T-cell (primary cell): ENCODE data around the gene SYT15. TPM values are rescaled to one million over a fixed set of nuclear protein-coding genes. Genes with fewer than 3 reads are reported as not detected.
A peak's percentile ranks its signal among the peaks of the same experiment; 100 is the strongest.
"Not testable (repeated sequence)": the region's sequence is repeated elsewhere in the genome, so short reads cannot be mapped to it uniquely, and the experiment has no call there.

Experiments used
- ATAC-seq, 4 experiments: fragments of 200-7000 bp in 3 of 4; fragments of 150-1000 bp in 1 of 4; cut with Tn5 transposase; replicated peaks in 1 of 4; 1 replicate in 3 of 4; 2 replicates in 1 of 4; pipeline ENCODE4 v1.10.0; 2021; ENCODE audit warnings: moderate library complexity in 3 of 4, mild to moderate bottlenecking in 2 of 4, moderate number of reproducible peaks in 1 of 4
- CTCF ChIA-PET, 2 donors: fragments of 300-600 bp; sonication (Branson Sonifier 250); formaldehyde crosslinking; loops; one replicate each; lab custom pipeline; 2022; ENCODE audit warnings: antibody characterized with exemption in 2 of 2; lab: Charles Lee
- POLR2A ChIA-PET, 2 donors: fragments of 300-600 bp; sonication (Branson Sonifier 250); formaldehyde crosslinking; loops; one replicate each; lab custom pipeline; 2022; ENCODE audit warnings: antibody characterized with exemption in 2 of 2; lab: Charles Lee
- DNase-seq, 35 experiments: peaks; one replicate each; pipeline versions ENCODE4 v3.0.0 to v3.0.0-alpha.2; 2013 to 2023
- H3K27ac ChIP-seq: one replicate; pipeline ENCODE4 v1.5.1; 2013; ENCODE audit warnings: low read length
- H3K27me3 ChIP-seq, 2 experiments: replicated peaks in 1 of 2; 1 replicate in 1 of 2; 2 replicates in 1 of 2; pipeline versions ENCODE4 v1.6.1 to v1.7.0; 2013; ENCODE audit warnings: low read length in 1 of 2, mixed read lengths in 1 of 2; ENCODE audit not compliant: control insufficient read depth in 2 of 2, insufficient read depth in 2 of 2; ENCODE audit errors: extremely low read depth in 1 of 2
- H3K36me3 ChIP-seq, 2 donors: 1 replicate in 1 of 2; 2 replicates in 1 of 2; pipeline versions ENCODE4 v1.6.1 to v1.7.0; 2013; ENCODE audit warnings: low read length in 1 of 2; ENCODE audit not compliant: control insufficient read depth in 2 of 2, insufficient read depth in 1 of 2; ENCODE audit errors: extremely low read depth in 1 of 2
- H3K4me1 ChIP-seq, 2 experiments: 1 replicate in 1 of 2; 2 replicates in 1 of 2; pipeline versions ENCODE4 v1.6.1 to v1.7.0; 2013; ENCODE audit warnings: low read length in 2 of 2, mixed read lengths in 1 of 2; ENCODE audit not compliant: insufficient read depth in 2 of 2, control insufficient read depth in 1 of 2; ENCODE audit errors: extremely low read depth in 1 of 2
- H3K4me3 ChIP-seq, 2 donors: 1 replicate in 1 of 2; 2 replicates in 1 of 2; pipeline versions ENCODE4 v1.5.1 to v1.7.0; 2013; ENCODE audit warnings: mild to moderate bottlenecking in 2 of 2, low read length in 1 of 2, moderate library complexity in 1 of 2; ENCODE audit not compliant: control insufficient read depth in 1 of 2; ENCODE audit errors: extremely low read depth in 1 of 2
- H3K9me3 ChIP-seq: 2 replicates; pipeline ENCODE4 v1.7.0; 2013
- H3K27ac Mint-ChIP-seq, 2 donors: one replicate each; pipeline ENCODE4 v1.8.0; 2020 to 2021; ENCODE audit warnings: mild to moderate bottlenecking in 2 of 2, mixed read lengths in 2 of 2
- H3K27me3 Mint-ChIP-seq, 2 donors: one replicate each; pipeline ENCODE4 v1.8.0; 2021 to 2022; ENCODE audit warnings: mixed read lengths in 2 of 2
- H3K36me3 Mint-ChIP-seq: one replicate; pipeline ENCODE4 v1.8.0; 2021; ENCODE audit warnings: mixed read lengths
- H3K4me1 Mint-ChIP-seq, 3 donors: one replicate each; pipeline ENCODE4 v1.8.0; 2020 to 2022; ENCODE audit warnings: mixed read lengths in 3 of 3, mild to moderate bottlenecking in 1 of 3
- H3K4me3 Mint-ChIP-seq, 3 donors: one replicate each; pipeline ENCODE4 v1.8.0; 2020 to 2022; ENCODE audit warnings: mild to moderate bottlenecking in 3 of 3, mixed read lengths in 3 of 3, moderate library complexity in 3 of 3
- H3K9me3 Mint-ChIP-seq, 3 donors: one replicate each; pipeline ENCODE4 v1.8.0; 2020 to 2022; ENCODE audit warnings: mixed read lengths in 3 of 3
- WGBS: methylation state at CpG from one replicate; pipeline ENCODE4 v1.1.5; 2013; ENCODE audit warnings: missing lambda C conversion rate; ENCODE audit not compliant: insufficient coverage; 5-methylcytosine and 5-hydroxymethylcytosine counted together
- total RNA-seq, 35 experiments: library from RNA in 6 of 35; stranded (reverse) in 6 of 35; fragments of 120-200 nt in 1 of 35; gene quantifications; one replicate each; pipeline versions ENCODE4 v1.2.1 to v1.2.4 and lab custom pipeline; 2013 to 2026

Gene SYT15
- total RNA-seq, 5 donors from 2014 or later (not counting 1 experiment from before 2014, with no cell fraction given) = 0.98 to 1.7 (median 1.4) TPM; not detected in 1

DNA sequence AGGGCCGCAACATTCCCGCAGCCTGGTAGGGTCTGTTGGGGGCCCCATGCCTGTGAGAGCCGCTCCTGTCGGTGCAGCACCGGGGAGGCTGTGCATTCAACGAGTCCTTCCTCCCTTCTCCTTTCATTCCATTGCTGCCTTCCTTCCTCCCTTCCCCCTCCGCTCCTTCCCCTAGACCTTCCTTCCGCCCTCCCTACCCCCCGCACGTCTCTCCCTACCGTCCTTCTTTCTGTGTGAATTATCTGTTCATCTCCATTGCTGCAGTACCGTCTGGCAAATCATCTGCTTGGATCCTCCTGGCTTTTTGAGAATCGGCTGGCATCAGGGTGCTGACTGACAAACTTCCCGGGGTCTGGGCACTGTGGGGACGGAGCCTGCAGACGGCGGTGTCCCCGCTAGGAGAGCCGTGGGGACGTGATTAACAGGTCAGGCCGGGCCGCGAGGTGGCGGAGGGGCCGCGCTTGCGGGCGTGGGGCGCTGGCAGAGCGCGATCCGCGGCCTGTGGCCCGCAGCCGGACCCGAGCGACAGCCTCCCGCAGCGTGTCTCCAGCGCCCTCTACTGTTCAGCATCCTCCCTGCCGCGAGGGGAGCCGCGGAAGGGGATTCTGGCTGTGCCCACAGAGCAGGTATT is 18.8 kb downstream of the SYT15 start:
- H3K36me3 ChIP-seq, H3K4me1 Mint-ChIP-seq, H3K27me3 Mint-ChIP-seq, H3K27me3 ChIP-seq, POLR2A ChIA-PET, H3K27ac ChIP-seq, H3K9me3 Mint-ChIP-seq, H3K36me3 Mint-ChIP-seq, H3K4me3 ChIP-seq, H3K4me1 ChIP-seq, H3K9me3 ChIP-seq, H3K27ac Mint-ChIP-seq: not testable (repeated sequence)
- CTCF ChIA-PET = interaction anchor here in 1 of 2 donors (0.6 kb wide), 1 partner anchor 1102 kb away, joined by 6 read pairs; no protein-coding TSS in a partner anchor
- no CpG with 5 or more reads among the region's 44 CpGs for WGBS
- DNase-seq (peak in 11 of 35 experiments; percentile 3 to 43 (median 12)), ATAC-seq (peak; percentile 86 to 89 (median 88))
- H3K4me3 Mint-ChIP-seq = peak overlapping the region; percentile 29 to 66 (median 29)

DNA sequence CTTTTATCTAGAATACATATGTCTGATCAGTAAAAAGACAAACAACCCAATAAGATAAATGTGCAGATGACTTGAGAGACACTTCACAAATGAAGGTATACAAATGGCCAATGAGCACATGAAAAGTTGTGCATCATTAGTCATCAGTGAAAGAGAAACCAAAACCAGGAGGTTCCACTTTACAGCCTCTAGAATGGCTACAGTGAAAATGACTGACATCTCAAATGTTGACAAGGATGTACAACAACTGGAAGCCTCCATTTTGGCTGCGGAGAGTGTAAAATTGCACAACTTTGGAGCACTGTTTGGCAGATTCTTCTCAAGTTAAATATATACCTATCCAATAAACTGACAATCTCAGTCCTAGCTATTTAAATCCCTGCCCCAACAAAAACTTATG is 21.6 kb downstream of the SYT15 start:
- CTCF ChIA-PET, H3K4me1 Mint-ChIP-seq, H3K36me3 Mint-ChIP-seq, H3K4me3 Mint-ChIP-seq, H3K27me3 ChIP-seq, H3K27ac ChIP-seq, H3K27ac Mint-ChIP-seq, POLR2A ChIA-PET, H3K4me3 ChIP-seq, H3K36me3 ChIP-seq, H3K4me1 ChIP-seq, H3K27me3 Mint-ChIP-seq, H3K9me3 ChIP-seq, DNase-seq, H3K9me3 Mint-ChIP-seq: not testable (repeated sequence)
- peak in 2 of 4 experiments; percentile 19 to 51 for ATAC-seq
- no CpG with 5 or more reads among the region's 1 CpG for WGBS

DNA sequence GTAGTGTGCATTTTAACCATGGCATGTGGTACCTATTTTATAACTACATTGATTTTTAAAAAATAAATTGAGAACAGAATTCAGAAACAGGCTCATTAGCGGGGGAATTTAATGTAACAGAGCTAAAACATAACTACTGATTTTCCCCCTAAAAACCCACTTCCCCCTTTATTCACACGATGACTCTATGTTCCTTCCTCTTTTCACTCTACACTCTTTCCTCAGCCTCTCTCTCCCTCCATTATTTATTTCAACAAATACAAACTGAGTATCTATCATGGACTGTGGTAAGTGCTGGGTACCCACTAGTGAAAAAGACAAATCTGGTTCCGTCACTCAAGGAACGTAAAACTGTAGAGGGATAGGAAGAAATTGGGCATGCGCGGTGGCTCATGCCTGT is 36.6 kb downstream of the SYT15 start:
- CTCF ChIA-PET, H3K27me3 Mint-ChIP-seq, H3K4me1 ChIP-seq: not testable (repeated sequence)

DNA sequence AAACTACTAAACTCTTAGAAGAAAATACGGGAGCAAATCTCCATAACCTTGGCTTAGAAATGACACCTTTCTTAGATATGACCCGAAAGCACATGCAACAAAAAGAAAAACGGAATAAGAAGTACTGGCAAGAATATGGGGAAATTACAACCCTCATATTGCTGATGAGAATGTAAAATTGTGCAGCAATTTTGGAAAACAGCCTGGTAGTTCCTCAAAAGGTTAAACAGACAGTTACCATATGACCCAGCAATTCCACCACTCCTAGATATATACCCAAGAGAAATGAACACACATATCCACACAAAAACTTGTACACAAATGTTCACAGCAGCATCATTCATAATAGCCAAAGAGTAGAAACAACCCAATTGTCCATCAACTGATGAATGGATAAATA is 37.3 kb downstream of the SYT15 start:
- POLR2A ChIA-PET = not testable (repeated sequence)
- WGBS = no CpG with 5 or more reads among the region's 3 CpGs

More for the DNA sequence above, 36.6 kb downstream of the SYT15 start:
- H3K4me3 Mint-ChIP-seq, H3K36me3 ChIP-seq, POLR2A ChIA-PET, H3K4me1 Mint-ChIP-seq, H3K27ac ChIP-seq, H3K36me3 Mint-ChIP-seq, H3K4me3 ChIP-seq, H3K9me3 Mint-ChIP-seq, ATAC-seq, H3K9me3 ChIP-seq, DNase-seq, H3K27me3 ChIP-seq, H3K27ac Mint-ChIP-seq: not testable (repeated sequence)
- no CpG with 5 or more reads among the region's 6 CpGs for WGBS

DNA sequence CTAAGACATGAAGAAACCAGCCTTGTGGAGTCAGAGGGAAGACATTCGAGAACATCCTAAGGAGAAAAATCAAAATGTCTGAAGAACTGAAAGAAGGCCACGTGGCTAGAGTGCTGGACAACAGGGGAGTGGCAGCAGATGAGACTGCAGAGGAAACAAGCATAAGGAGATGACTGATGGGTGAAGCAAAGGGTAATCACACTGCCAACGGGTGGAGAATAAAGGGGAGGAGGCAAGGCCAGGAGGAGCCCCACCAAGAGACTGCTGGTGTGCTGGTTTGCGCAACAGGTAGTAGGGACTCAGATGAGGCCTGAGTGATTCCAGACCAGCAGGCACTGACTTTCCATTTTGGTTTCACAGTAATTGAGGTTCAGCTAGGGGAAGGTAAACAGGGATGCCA is 38.2 kb downstream of the SYT15 start:
- H3K27ac ChIP-seq, H3K9me3 Mint-ChIP-seq, H3K36me3 Mint-ChIP-seq, H3K27me3 Mint-ChIP-seq, ATAC-seq, POLR2A ChIA-PET, H3K27me3 ChIP-seq, H3K4me1 ChIP-seq, H3K27ac Mint-ChIP-seq, DNase-seq, H3K4me3 Mint-ChIP-seq, H3K4me3 ChIP-seq, H3K36me3 ChIP-seq, CTCF ChIA-PET, H3K4me1 Mint-ChIP-seq, H3K9me3 ChIP-seq: not testable (repeated sequence)
- WGBS = 67% methylated on average over 1 of the region's 4 CpGs

More for the DNA sequence above, 37.3 kb downstream of the SYT15 start:
- H3K9me3 ChIP-seq, DNase-seq, H3K9me3 Mint-ChIP-seq, H3K27me3 Mint-ChIP-seq, H3K4me3 ChIP-seq, H3K36me3 Mint-ChIP-seq, H3K4me1 Mint-ChIP-seq, H3K27ac Mint-ChIP-seq, H3K4me1 ChIP-seq, H3K27ac ChIP-seq, H3K36me3 ChIP-seq, H3K4me3 Mint-ChIP-seq, ATAC-seq, CTCF ChIA-PET, H3K27me3 ChIP-seq: not testable (repeated sequence)

DNA sequence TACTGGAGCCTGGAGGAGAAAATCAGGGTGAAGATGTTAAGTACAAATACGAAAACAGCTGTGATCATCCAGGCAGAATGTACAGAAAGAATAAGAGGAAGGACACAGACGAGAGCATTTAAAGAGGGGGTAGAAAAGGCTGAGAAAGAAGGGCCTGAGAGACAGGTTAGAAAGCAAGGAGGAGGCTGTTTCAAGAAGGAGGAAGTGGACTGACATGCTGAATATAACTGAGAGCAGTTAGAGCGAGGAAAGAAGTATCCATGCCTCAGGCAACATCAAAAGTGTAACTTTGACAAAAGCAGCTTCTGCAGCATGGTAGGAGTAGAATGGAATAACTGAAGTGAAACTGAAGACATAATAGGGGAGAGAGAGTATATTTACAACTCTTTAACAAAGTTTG is 39.0 kb downstream of the SYT15 start:
- DNase-seq, H3K27ac ChIP-seq, H3K9me3 ChIP-seq, H3K4me3 Mint-ChIP-seq, H3K27me3 Mint-ChIP-seq, H3K36me3 Mint-ChIP-seq, POLR2A ChIA-PET, CTCF ChIA-PET, H3K27ac Mint-ChIP-seq, H3K4me1 Mint-ChIP-seq, H3K27me3 ChIP-seq, ATAC-seq, H3K36me3 ChIP-seq, H3K4me1 ChIP-seq, H3K4me3 ChIP-seq, H3K9me3 Mint-ChIP-seq: not testable (repeated sequence)
- WGBS = 40% methylated on average over 1 of the region's 3 CpGs
